ENCODE results near the gene TMEM255A.
A peak's percentile ranks its signal among the peaks of the same experiment; 100 is the strongest.

TMEM255A gene

GRCh38 chrX:120287513-120288112 is 23.6 kb downstream of the TMEM255A start:
- Histone ChIP-seq H3K4me1 (no peaks in the 10 kb centered on the region), H3K36me3 (ENCODE audit: control insufficient read depth, insufficient read depth, low read length) (no peaks in the 10 kb centered on the region), H3K4me3 (ENCODE audit: low read depth, low read length) (no peak overlapping the region), H3K9me3 (ENCODE audit: control insufficient read depth, low read length) (no peaks in the 10 kb centered on the region), H3K79me2 (no peaks in the 10 kb centered on the region), H2AFZ (peak overlapping the region; percentile 64), H3K9ac (no peak overlapping the region), H3K4me2 (ENCODE audit: low read length) (no peak overlapping the region), H3K27me3 (ENCODE audit: control insufficient read depth, insufficient read depth, low read length) (no peaks in the 10 kb centered on the region), H3K27ac (no peak overlapping the region)
- TF ChIP-seq CTCF (IDR thresholded peaks at IDR 0.05) = no peak

GRCh38 chrX:120286733-120287512 is 24.3 kb downstream of the TMEM255A start:
- TF ChIP-seq CTCF (IDR thresholded peaks at IDR 0.05) = no peak
- no peaks in the 10 kb centered on the region for H3K27me3 ChIP-seq (ENCODE audit: control insufficient read depth, insufficient read depth, low read length)
- no peak overlapping the region for H3K27ac ChIP-seq
- no peaks in the 10 kb centered on the region for H3K4me1 ChIP-seq
- no peaks in the 10 kb centered on the region for H3K79me2 ChIP-seq
- no peak overlapping the region for H3K4me2 ChIP-seq (ENCODE audit: low read length)
- H3K9ac ChIP-seq = no peak overlapping the region
- no peak overlapping the region for H3K4me3 ChIP-seq (ENCODE audit: low read depth, low read length)
- H3K36me3 ChIP-seq (ENCODE audit: control insufficient read depth, insufficient read depth, low read length) = no peaks in the 10 kb centered on the region
- no peak overlapping the region for H2AFZ ChIP-seq
- H3K9me3 ChIP-seq (ENCODE audit: control insufficient read depth, low read length) = no peaks in the 10 kb centered on the region

- Histone ChIP-seq H2AFZ (no peak overlapping the region), H3K36me3 (ENCODE audit: control insufficient read depth, insufficient read depth, low read length) (no peaks in the 10 kb centered on the region), H3K27me3 (ENCODE audit: control insufficient read depth, insufficient read depth, low read length) (no peaks in the 10 kb centered on the region), H3K79me2 (no peaks in the 10 kb centered on the region), H3K9me3 (ENCODE audit: control insufficient read depth, low read length) (no peaks in the 10 kb centered on the region), H3K27ac (no peak overlapping the region), H3K4me3 (ENCODE audit: low read depth, low read length) (no peak overlapping the region), H3K4me2 (ENCODE audit: low read length) (no peak overlapping the region), H3K4me1 (no peaks in the 10 kb centered on the region), H3K9ac (no peak overlapping the region)
- TF ChIP-seq CTCF (IDR thresholded peaks at IDR 0.05) = no peak
Observed at GRCh38 chrX:120282697-120283096, 28.6 kb downstream of the TMEM255A start.

- H3K4me3 ChIP-seq (ENCODE audit: low read depth, low read length) = no peak overlapping the region
- no peaks in the 10 kb centered on the region for H3K9me3 ChIP-seq (ENCODE audit: control insufficient read depth, low read length)
- H3K27ac ChIP-seq = no peak overlapping the region
- no peak for TF ChIP-seq CTCF (IDR thresholded peaks at IDR 0.05)
- H3K79me2 ChIP-seq = no peaks in the 10 kb centered on the region
- H3K9ac ChIP-seq = no peak overlapping the region
- H3K36me3 ChIP-seq (ENCODE audit: control insufficient read depth, insufficient read depth, low read length) = no peaks in the 10 kb centered on the region
- H2AFZ ChIP-seq = no peak overlapping the region
- H3K4me1 ChIP-seq = no peaks in the 10 kb centered on the region
- H3K4me2 ChIP-seq (ENCODE audit: low read length) = no peak overlapping the region
- H3K27me3 ChIP-seq (ENCODE audit: control insufficient read depth, insufficient read depth, low read length) = no peaks in the 10 kb centered on the region
Observed at GRCh38 chrX:120281761-120282160, 29.5 kb downstream of the TMEM255A start.

Measured in parathyroid adenoma (tissue), 2 donors.